Measurements from ENCODE around the gene POLDIP2. TPM values are rescaled to one million over a fixed set of nuclear protein-coding genes. Genes with fewer than 3 reads are reported as not detected.
A peak's percentile ranks its signal among the peaks of the same experiment; 100 is the strongest.

POLDIP2 gene
- total RNA-seq, 3 donors from 2014 or later (not counting 1 experiment from before 2014, with no cell fraction given), result 30.8 to 37.0 (median 33.7) TPM

DNA sequence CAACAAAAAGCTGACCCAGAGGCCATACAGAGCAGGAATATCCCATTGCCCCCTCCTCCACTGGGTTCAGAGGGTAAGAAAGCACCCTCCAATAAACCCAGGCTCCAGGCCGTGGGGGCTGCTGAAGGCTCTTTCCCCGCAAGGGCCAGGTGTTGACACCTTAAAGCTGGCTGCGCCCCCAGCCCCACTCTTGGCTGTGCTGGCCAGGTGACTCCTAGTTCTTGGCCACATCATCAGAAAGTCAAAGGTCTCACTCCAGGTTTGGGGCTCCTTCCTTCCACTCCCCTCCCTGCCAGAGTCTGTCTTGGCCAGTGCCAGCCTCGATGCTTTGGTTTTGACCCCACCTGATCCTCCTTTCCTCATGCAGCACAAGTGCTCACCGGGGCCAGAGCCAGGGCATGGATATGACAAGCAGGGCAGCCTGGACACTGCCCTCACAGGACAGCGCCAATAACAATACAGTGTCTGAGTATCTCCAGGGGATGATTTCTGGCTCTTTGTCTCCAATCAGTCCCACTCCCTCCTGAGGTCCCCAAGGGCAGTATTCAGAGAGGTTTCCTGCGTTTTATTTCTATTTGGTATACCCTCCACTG lies 40.5 kb upstream of the POLDIP2 start:
- Mint-ChIP-seq H3K9me3 (no peaks in the 10 kb centered on the region), H3K4me1 (no peaks in the 10 kb centered on the region), H3K27me3 (ENCODE audit: low read depth in 2 of 2) (no peaks in the 10 kb centered on the region), H3K4me3 (no peak overlapping the region), H3K27ac (peak overlapping the region in 1 of 2 donors; percentile 33), H3K36me3 (no peaks in the 10 kb centered on the region)
- ATAC-seq, result no peak
- no peak for DNase-seq
- 92% methylated on average over 7 of the region's 7 CpGs for WGBS (ENCODE audit: insufficient coverage)
- Histone ChIP-seq H3K27me3 (ENCODE audit: control insufficient read depth, insufficient read depth, low read length) (no peaks in the 10 kb centered on the region), H3K4me1 (ENCODE audit: control insufficient read depth, insufficient read depth, low read length) (no peaks in the 10 kb centered on the region), H3K9me3 (ENCODE audit: control insufficient read depth, insufficient read depth, low read length) (no peaks in the 10 kb centered on the region), H3K4me3 (ENCODE audit: low read length) (no peak overlapping the region), H3K27ac (ENCODE audit: low read length) (no peak overlapping the region), H3K36me3 (ENCODE audit: control insufficient read depth, insufficient read depth, low read length) (peaks cover 31% of the 10 kb centered on the region)
- TF ChIP-seq, protein P1, sequence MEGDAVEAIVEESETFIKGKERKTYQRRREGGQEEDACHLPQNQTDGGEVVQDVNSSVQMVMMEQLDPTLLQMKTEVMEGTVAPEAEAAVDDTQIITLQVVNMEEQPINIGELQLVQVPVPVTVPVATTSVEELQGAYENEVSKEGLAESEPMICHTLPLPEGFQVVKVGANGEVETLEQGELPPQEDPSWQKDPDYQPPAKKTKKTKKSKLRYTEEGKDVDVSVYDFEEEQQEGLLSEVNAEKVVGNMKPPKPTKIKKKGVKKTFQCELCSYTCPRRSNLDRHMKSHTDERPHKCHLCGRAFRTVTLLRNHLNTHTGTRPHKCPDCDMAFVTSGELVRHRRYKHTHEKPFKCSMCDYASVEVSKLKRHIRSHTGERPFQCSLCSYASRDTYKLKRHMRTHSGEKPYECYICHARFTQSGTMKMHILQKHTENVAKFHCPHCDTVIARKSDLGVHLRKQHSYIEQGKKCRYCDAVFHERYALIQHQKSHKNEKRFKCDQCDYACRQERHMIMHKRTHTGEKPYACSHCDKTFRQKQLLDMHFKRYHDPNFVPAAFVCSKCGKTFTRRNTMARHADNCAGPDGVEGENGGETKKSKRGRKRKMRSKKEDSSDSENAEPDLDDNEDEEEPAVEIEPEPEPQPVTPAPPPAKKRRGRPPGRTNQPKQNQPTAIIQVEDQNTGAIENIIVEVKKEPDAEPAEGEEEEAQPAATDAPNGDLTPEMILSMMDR (IDR thresholded peaks at IDR 0.05), result no peak
- intact Hi-C loops (cut with micrococcal nuclease), result no loop called here

DNA sequence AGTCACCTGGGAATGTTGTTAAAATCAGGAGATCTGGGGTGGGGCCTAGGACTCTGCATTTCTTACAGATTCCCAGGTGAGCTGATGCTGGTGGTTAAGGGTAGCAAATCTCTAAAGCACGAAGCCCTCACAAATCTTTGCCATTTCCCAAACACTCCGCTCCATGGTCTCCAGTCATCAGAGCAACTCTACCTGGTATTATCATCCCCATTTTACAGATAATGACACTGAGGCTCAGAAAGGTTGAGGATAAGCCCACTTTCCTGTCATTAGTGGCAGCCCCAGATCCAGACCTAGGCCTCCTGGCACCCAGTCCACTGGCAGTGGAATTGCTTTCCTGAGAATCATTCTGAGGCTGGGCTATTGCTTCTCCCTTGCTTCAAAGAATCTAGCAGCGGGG lies 39.9 kb upstream of the POLDIP2 start:
- Mint-ChIP-seq H3K4me3 (no peak overlapping the region), H3K27me3 (ENCODE audit: low read depth in 2 of 2) (no peaks in the 10 kb centered on the region), H3K9me3 (no peaks in the 10 kb centered on the region), H3K27ac (peak overlapping the region in 1 of 2 donors; percentile 33), H3K36me3 (no peaks in the 10 kb centered on the region), H3K4me1 (no peaks in the 10 kb centered on the region)
- Histone ChIP-seq H3K9me3 (ENCODE audit: control insufficient read depth, insufficient read depth, low read length) (no peaks in the 10 kb centered on the region), H3K4me1 (ENCODE audit: control insufficient read depth, insufficient read depth, low read length) (no peaks in the 10 kb centered on the region), H3K4me3 (ENCODE audit: low read length) (no peak overlapping the region), H3K27me3 (ENCODE audit: control insufficient read depth, insufficient read depth, low read length) (no peaks in the 10 kb centered on the region), H3K27ac (ENCODE audit: low read length) (no peak overlapping the region), H3K36me3 (ENCODE audit: control insufficient read depth, insufficient read depth, low read length) (peaks cover 36% of the 10 kb centered on the region)
- ATAC-seq (no peak), DNase-seq (no peak)
- TF ChIP-seq, protein P1 (IDR thresholded peaks at IDR 0.05), result no peak
- WGBS (ENCODE audit: insufficient coverage), result 97% methylated on average over 3 of the region's 3 CpGs
- intact Hi-C loops (cut with micrococcal nuclease), result no loop called here

DNA sequence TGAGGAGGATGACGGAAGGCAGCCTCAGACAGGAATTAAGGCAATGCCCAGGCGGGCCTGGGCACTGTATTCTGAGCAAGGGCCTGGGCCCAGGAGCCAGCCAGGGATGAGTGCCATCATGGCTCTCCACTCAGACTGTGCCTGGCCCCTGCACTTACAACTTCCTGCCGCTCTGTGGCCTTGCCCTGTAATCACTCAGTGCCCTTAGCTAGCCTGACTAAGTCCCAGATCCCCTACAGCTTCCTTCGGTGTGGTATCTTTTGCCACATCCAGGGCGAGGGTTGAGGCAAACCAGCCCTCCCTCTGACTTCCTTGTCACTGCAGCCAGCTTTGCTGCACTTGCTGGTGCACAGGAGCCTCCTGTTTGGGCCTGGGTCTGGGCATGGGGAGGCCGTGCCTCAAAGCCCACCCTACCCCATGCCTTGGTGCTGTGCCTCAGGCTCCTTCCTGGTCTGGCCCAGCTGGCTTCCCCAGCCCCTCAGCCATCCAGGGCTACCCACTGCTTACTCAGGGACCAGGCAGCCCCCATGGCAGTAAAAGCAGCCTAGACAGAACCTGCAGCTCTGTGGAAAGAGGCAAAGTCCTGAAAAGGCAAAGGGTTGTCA lies 39.4 kb upstream of the POLDIP2 start:
- peaks cover 36% of the 10 kb centered on the region for H3K36me3 ChIP-seq (ENCODE audit: control insufficient read depth, insufficient read depth, low read length)
- WGBS (ENCODE audit: insufficient coverage), result 78% methylated on average over 6 of the region's 6 CpGs
- no peaks in the 10 kb centered on the region for H3K36me3 Mint-ChIP-seq
- ATAC-seq, result no peak
- intact Hi-C loops (cut with micrococcal nuclease), result no loop called here
- no peak for DNase-seq
- H3K27me3 Mint-ChIP-seq (ENCODE audit: low read depth in 2 of 2), result no peaks in the 10 kb centered on the region
- no peaks in the 10 kb centered on the region for H3K4me1 ChIP-seq (ENCODE audit: control insufficient read depth, insufficient read depth, low read length)
- H3K4me3 ChIP-seq (ENCODE audit: low read length), result no peak overlapping the region
- H3K27ac ChIP-seq (ENCODE audit: low read length), result no peak overlapping the region
- no peaks in the 10 kb centered on the region for H3K27me3 ChIP-seq (ENCODE audit: control insufficient read depth, insufficient read depth, low read length)
- TF ChIP-seq, protein P1 (IDR thresholded peaks at IDR 0.05), result no peak
- no peak overlapping the region for H3K4me3 Mint-ChIP-seq
- no peaks in the 10 kb centered on the region for H3K9me3 ChIP-seq (ENCODE audit: control insufficient read depth, insufficient read depth, low read length)
- H3K4me1 Mint-ChIP-seq, result no peaks in the 10 kb centered on the region
- no peaks in the 10 kb centered on the region for H3K9me3 Mint-ChIP-seq
- no peak overlapping the region for H3K27ac Mint-ChIP-seq

DNA sequence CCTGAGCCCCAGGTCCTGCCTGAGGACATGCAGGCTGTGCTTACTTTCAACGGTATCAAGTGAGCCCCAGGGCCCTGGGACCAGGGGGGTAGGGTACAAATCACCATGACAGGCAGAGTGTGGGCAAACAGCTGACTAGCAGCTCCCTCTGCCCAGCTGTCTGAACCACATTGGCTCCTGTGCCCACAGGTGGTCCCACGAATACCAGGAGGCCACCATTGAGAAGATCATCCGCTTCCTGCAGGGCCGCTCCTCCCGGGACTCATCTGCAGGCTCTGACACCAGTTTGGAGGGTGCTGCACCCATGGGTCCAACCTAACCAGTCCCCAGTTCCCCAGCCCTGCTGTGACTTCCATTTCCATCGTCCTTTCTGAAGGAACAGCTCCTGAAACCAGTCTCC lies 38.6 kb upstream of the POLDIP2 start:
- Histone ChIP-seq H3K4me3 (ENCODE audit: low read length) (no peak overlapping the region), H3K9me3 (ENCODE audit: control insufficient read depth, insufficient read depth, low read length) (no peaks in the 10 kb centered on the region), H3K27ac (ENCODE audit: low read length) (no peak overlapping the region), H3K4me1 (ENCODE audit: control insufficient read depth, insufficient read depth, low read length) (no peaks in the 10 kb centered on the region), H3K27me3 (ENCODE audit: control insufficient read depth, insufficient read depth, low read length) (no peaks in the 10 kb centered on the region), H3K36me3 (ENCODE audit: control insufficient read depth, insufficient read depth, low read length) (peaks cover 41% of the 10 kb centered on the region)
- TF ChIP-seq, protein P1 (IDR thresholded peaks at IDR 0.05), result no peak
- H3K36me3 Mint-ChIP-seq, result peaks cover 4% of the 10 kb centered on the region
- intact Hi-C loops (cut with micrococcal nuclease), result no loop called here
- no peak for DNase-seq
- H3K27me3 Mint-ChIP-seq (ENCODE audit: low read depth in 2 of 2), result no peaks in the 10 kb centered on the region
- no peak overlapping the region for H3K27ac Mint-ChIP-seq
- no peaks in the 10 kb centered on the region for H3K4me1 Mint-ChIP-seq
- WGBS (ENCODE audit: insufficient coverage), result 90% methylated on average over 6 of the region's 6 CpGs
- H3K9me3 Mint-ChIP-seq, result no peaks in the 10 kb centered on the region
- no peak for ATAC-seq
- no peak overlapping the region for H3K4me3 Mint-ChIP-seq

Data from natural killer cell (primary cell).